ENCODE measurements around the gene RAPGEF5.

The RAPGEF5 gene

DNA sequence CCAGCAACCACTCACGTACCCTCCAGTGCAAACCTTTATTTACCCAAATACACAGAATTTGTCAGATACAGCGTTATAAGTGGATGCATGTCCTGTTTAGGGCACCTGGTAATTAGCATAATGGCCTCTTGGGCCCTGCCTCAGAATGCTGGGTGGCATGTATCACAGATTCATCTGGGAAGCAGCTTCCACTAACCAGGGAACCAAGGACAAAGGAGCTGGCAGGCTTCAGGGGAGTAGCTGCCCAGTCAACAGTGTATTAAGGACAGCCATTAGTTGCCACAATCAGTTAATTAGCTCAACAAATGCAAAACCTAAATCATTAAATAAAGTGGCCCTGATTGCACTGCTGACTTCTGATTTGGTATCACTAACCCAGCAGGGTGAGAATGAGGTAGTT, 105.7 kb downstream of the RAPGEF5 start:
- no peak overlapping the region for H3K27ac ChIP-seq
- no peak for TF ChIP-seq ZFX (IDR thresholded peaks at IDR 0.05)
- TF ChIP-seq CTCF (conservative IDR thresholded peaks at IDR 0.05): no peak

- TF ChIP-seq CTCF (conservative IDR thresholded peaks at IDR 0.05) (no peak), ZFX (IDR thresholded peaks at IDR 0.05) (no peak)
- no peak overlapping the region for H3K27ac ChIP-seq
Measured at GRCh38 chr7:22250390-22250789, 106.6 kb downstream of the RAPGEF5 start.

DNA sequence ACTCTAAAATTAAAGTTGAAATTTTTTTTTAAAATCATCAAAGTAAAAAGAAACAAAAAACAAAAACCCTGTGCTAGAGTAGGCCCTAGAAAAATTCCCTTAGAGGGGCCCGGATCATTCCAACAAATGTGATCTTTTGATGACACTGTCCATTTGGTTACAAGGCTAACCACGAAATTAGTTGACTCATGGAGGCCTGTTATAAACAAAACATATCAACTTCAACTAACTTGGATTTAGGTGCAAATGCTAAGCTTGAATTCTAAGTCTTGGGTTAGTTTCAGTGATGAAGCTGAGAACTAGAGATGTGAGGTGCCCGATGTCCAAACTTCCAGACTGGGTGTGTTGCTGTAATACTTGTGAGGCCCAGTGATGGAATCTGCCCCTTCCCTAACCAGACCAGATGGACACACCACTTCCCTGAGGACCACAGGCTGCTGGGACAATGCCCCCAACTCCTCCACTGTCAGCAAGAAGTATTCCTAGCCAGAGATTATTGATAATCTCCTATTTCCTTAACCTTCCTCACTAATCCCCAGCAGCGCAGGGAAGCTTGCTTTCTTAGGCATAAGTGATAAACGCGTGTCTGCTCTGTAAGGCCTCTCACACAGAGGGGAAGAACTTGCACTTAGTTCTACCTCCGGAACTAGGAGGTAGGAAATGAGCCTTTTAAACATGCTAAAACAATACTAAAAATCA, 108.7 kb downstream of the RAPGEF5 start:
- H3K27ac ChIP-seq: no peak overlapping the region
- TF ChIP-seq ZFX (IDR thresholded peaks at IDR 0.05) (no peak), CTCF (conservative IDR thresholded peaks at IDR 0.05) (no peak)

DNA sequence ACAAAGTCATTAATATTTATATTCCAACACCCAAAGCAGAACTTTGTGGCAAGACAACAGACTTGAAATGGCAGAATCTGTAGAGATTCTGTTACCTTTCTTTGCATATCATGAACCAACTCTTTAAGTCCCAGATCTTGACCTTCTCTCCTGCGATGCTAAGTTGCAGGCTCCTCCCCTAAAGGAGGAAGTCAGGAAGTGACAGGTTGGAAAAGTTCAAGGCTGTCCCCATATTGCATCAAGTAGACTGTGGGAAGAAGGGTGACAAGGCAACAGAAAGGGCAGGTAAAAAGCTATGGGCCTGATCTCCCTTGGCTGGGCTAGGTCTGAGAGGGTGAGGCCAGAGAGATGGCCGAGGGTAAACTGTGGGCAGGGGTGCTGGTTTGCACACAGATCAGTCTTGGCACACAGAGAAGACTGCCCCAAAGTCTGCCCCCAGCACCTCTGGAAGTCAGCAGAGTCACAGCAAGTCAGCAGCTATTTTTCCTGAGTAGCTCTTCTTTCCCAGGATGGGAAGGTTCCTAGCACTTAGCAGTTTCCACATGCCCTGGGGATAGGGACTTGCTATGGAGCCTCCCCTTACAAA, 115.1 kb downstream of the RAPGEF5 start:
- no peak overlapping the region for H3K27ac ChIP-seq
- TF ChIP-seq CTCF (conservative IDR thresholded peaks at IDR 0.05): no peak

GRCh38 chr7:22240904-22241571, 115.9 kb downstream of the RAPGEF5 start:
- no peak overlapping the region for H3K27ac ChIP-seq
- TF ChIP-seq ZFX (IDR thresholded peaks at IDR 0.05) (no peak), CTCF (conservative IDR thresholded peaks at IDR 0.05) (no peak)

DNA sequence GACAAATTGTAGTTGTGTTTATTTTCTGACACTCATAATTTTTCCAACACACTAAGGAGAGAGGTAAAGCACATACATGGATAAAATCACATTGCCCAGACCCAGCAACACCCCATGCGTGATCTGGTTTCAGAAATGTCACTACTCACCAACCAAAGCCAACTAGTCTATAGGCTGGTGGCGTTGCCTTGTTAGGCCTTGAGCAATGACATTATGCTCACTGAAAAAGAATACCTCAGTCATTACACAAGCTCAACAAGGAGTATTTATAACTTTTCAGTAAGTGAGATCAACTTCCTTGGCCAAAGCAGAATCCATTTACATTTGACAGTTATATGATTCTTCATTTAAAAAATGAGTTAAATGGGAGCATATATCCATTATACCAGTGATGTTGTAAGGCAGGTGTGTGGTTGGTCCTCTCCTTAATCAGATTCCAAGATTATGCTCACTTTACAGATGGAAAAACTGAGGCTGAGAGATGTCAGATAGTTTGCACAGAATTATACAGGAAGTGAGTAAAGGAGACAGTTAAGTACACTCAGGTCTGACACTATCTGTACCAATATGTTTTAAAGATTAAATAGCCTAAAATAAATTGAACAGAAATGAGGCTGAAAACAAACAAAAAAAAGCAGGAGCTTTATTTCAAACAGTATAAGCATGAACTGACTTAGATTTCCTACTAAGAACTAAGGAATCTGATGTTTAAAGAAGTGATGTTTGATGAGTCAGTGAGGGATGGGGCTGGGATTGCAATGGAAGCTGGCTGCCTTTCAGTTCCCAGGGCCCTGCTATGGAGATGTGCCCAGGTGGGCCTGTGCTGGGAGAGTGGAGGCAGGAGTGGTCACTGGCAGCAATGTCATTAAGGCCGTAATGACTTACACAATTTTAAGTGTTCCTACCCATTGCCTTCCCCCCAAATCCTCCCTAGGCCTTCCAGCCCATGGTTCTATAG, 118.3 kb downstream of the RAPGEF5 start:
- H3K27ac ChIP-seq: no peak overlapping the region

More for the DNA sequence above, 118.3 kb downstream of the RAPGEF5 start:
- no peak for TF ChIP-seq CTCF (conservative IDR thresholded peaks at IDR 0.05)
- no peak for TF ChIP-seq ZFX (IDR thresholded peaks at IDR 0.05)

Measured in C4-2B (cell line).